Middle frontal gyrus (tissue), 1 donor: Measurements from ENCODE around the gene ST7.
A peak's percentile ranks its signal among the peaks of the same experiment; 100 is the strongest.

Experiments used
- DNase-seq: peaks from one replicate; pipeline ENCODE4 v3.0.0-alpha.2; 2015; ENCODE audit warnings: low spot score; ENCODE audit errors: extremely low spot score

Gene ST7

DNA sequence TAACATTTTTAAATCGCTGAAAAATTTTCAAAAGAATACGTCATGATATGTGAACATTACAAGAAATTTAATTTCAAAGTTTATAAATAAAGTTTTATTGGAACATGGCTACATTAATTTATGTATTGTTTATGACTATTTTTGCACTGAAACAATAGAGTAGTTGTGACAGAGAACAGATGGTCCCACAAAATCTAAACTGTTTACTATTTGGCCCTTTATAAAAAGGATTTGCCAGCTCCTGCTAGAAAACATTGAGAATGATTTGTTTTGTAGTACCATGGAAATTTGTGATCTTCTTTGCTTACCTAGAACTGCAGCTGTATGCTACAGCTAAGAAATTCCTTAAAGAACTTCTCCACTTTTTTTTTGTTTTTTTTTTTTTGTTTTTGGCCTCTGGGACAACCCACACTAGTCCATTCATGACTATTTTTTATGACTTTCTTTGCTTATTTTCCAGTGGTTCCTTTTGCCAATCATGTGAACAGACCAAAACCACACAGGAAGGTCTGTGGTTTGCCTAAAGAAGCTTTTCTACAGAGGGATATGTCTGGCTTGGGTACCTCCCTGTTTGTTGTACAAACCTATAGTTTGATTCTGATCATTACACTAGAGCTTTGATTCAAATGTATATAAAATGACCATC is 55.7 kb downstream of the ST7 start:
- DNase-seq, result no peak

DNA sequence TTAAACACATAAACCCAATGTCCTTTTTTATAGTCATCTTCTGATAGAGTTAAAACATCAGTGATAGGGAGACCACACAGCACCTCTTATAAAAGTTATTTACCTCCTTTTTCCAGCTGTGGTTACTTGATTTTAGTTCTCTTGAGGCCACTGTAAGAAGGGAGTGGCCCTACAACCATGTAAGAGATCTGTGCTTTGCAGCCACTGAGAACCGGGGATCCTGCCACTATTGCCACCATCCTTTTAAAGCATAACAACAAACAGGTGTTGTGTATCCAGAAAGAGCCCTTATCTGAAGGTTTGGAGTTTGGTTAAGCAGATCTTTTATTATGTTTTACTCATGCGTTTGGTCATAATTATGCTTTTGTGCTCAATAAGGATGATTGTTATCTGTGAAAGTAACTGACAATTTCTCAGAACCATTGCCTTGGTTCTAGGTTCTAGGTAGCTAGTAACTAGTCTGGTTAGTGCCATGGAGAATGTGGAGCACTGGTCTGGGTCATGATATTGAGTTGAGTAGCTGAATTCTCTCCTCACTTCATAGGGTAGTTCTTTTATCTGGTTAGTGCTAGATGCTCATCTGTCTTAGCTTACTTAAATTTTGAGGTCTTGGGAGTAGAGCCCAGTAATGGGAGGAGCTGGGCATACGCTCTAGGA is 56.5 kb downstream of the ST7 start:
- DNase-seq, result no peak

DNA sequence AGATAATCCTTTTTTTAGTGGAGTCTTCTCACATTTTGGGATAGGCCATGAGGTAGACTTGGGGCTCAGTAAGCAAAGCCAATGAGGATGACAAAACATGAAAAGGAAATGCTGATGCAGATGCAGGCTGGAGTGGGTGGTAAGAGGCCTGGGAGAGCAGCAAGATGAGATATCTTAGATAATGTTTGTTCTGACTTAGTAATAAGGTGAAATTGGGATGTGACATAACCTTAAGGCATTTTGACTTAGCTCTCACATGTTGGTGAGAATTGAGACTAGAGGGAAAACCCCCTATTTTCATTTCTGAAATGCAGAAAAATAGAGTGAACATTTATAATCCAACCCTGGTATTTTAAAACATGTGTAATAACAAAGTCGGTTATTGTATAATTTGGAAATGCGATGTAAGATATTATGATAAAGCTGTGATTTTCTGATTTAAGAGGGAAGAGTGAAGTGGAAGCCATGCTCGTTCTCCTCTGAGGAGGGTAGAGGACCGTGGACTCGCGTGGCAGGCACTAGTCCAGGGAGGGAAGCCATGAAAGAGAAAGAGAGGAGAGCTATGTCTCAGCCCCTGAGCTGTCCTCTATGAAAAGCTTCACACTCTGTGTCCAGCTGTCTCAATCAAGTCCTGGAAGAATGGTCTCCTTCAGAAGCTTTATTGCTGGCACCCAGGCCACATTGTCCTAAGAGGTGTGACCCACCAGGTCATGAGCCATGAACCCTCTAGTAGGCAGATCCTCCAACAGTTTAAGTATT is 57.3 kb downstream of the ST7 start:
- DNase-seq, result no peak

DNA sequence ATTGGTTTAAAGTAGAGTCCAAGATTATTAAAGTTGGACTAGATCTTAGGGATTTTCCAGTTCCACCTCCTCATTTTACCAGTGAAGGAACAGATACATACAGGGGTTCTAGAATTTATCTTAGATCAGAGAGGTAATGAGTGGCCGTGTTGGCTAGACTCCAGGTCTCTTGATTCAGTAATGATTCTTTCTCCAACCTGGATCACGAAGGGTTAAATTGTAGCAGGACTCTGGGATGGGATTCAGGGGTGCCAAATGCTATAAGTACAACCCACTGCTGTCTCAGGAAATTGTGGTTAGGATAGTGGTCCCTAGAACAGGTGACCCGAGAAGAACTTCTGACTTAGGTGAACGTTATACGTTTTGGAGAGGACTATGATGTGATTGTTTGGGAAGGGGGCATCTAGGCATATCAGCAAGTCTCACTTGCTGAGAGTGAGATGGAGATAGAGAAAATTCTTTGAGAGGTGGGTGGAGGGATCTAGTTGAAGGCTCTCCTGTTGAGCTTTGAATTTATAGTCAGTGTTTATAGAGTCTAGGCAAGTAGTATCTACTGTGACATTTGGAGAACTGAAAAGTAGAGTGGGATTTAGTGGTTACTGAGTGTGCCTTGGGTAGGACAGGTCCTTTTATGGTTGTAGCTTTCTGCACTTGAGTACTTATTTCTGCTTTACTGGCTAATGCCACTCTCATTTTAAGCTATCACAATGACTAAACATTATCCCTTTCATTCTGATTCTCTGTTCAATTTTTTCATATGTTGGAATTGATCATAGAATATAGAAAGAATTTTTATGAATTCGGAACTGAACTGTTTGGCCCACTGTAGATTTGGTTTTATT is 58.3 kb downstream of the ST7 start:
- DNase-seq, result no peak

DNA sequence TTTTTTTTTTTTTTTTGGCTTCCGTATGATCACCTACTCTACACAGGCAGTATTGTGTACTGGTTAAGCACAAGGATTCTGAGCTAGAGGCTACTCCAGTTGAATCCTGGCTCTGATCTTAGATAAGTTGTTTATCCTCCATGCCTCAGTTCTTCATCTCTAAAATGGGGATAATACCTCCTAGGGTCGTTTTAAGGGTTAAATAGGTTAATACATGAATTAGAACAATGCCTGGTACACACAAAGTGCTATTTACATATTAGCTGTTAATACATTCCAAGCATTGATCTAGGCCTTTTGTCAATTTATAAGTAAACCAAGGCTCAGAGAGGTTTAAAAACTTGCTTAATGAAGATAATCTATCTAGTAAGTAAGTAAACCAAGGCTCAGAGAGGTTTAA is 59.0 kb downstream of the ST7 start:
- no peak for DNase-seq

DNA sequence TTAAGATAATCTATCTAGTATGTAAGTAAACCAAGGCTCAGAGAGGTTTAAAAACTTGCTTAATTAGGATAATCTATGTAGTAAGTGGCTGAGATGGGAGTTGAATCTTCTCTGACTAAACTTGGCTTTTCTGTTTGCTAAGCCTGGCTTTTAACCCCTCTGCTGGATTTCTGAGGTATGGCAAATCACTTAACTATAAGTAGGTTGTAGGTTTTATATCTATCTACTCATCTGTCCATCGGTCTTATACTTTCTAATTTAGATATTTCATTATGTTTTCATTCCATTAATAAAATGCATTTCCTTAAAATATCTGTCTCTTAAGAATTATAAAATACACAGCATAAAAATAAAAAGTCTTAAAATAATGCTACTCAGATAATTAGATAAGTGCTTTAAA is 59.4 kb downstream of the ST7 start:
- DNase-seq, result no peak

DNA sequence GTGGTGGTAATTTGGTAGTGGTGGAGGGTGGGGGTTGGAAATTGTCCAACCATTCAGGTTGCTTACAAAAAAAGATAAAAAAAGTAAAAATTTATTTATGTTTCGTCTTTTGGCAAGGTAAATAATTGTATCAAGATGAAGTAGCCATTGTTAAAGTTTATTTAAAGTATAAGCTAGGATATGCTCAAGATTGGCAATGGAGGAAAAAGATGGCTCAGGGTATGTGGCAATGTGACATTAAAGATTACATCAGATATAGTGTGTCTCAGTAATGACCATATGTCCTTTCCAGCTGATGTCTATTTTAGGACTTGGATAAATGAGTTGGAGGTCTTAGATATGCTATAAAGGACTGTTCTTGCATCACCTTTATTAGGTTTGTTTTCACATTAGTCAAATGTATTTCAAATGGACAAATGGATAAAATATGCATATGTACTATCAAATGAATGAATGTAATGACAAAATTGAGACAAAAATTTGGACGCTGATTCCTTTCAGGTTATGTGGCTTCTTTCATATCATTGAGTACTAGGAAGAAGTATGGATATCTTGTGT is 60.9 kb downstream of the ST7 start:
- no peak for DNase-seq

DNA sequence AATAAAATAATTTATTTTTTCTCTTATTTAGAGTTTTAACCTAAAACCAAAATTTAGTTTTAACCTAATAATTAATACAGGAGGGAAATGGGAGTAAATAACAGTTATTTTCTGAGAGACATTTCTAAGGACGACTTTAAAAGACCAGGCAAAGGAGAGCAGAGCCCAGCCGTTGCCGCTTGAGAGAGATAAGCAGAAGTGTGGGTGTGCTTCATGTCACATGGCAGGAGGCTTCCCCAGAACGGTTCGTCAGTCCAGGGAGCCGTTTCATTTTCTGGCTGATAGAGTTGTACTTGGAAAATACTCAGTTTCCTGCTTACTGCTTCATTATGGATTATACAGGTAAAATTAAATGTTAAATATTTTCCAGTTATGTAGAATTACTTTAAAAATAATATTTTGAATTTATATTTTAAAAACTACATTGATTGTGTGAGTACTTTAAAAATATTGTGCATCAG is 61.4 kb downstream of the ST7 start:
- DNase-seq, result no peak

DNA sequence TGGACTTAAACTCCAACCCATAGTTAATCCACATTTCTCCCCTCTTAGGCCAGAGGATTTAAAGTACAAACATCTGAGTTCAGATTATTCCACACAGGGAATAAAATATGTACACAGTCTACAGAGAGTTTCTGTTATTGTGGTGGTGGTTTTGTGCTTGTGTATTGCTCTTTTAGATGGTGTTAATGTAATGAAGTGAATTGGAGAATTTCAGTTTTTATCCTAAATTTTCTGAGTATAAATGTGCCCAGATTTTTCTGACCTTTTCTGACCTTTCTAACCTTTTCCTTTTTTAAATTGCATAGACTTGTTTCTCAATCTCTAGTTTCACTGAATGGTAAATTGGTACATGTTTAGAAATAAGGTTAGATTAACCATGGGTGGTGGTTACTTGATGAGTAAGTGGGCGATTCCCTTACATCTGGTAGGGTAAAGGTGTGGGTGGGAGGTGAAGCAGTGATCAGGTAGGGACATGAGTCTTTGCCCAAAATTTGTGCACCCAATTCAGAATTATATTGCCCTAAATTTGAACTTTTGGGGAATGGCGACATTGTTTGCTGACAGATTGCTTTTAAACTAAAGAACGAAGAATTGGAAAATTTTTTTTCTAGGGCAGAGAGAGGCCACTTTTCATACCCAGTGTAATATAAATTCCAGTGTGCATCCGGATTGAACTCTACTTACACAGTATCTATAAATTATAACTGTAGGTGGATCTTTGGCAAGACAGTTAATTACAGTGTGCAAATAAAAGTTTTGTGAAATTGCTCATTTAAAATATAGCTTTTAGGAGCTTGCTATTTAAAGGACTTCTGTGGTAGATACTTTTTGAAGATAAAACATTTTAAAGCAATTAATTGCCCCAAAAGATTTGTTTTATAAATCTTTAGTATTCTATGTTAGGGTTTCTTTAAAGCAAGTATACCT is 62.2 kb downstream of the ST7 start:
- no peak for DNase-seq

DNA sequence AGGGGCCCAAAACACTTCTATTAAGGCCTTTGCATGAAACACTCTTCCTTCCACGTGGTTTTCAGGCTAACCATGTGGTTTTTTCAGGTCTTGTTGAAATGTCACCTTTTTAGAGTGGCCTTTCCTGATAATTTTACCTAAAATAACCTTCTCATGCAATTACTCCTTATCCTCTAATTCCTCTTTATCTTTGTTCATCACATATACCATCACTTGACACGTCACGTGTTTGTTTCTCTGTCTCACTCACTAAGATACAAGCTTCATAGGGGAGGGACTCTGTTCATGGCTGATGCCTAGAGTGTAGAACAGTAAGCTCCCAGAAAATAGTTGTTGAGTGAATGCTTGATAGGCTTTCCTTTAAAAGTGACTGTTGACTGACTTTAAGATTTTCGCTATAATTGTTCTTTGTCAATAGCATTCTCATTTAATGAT is 63.7 kb downstream of the ST7 start:
- DNase-seq, result no peak

DNA sequence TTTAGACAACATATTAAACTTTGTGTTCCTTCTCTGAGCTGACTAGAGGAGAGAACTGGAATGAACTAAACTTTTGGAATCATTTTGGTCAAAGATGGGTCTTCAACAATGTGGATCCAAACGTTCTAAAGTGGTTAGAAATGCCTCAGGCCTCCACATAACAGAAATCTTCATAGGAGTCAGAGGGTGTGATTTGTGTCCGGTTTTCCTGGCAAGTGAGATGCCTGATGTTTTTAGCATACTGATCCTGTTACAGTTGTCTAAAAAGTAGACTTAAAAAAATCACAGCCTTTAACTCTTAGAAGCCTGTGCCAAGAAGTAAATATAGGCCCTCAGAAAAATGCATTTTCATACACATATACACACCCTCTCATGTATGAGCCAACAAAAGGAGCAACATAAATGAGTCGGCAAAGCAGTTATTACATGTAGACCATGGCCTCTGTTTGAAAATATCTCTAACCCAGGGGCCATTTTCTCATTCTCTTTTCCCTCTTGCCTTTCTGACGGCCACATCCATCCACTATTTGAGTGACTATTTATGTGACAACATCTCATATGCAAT is 64.5 kb downstream of the ST7 start:
- DNase-seq, result no peak

DNA sequence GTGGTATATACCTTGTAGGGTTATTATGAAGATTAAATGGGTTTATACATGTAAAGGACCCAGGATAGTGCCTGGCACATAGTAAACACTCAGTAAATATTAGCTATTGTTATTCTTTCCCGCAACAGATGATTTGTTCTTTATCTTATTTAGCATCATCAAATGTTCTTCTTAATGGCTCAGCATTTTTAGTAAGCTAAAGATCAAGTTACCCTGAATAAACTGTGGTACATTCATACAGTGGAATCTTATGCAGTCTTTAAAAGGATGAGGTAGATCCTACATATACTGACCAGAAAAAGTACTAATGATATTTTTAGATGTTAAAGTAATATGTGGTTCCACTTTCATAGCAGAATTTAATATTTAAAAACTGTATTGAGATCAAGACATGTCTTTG is 65.4 kb downstream of the ST7 start:
- no peak for DNase-seq

DNA sequence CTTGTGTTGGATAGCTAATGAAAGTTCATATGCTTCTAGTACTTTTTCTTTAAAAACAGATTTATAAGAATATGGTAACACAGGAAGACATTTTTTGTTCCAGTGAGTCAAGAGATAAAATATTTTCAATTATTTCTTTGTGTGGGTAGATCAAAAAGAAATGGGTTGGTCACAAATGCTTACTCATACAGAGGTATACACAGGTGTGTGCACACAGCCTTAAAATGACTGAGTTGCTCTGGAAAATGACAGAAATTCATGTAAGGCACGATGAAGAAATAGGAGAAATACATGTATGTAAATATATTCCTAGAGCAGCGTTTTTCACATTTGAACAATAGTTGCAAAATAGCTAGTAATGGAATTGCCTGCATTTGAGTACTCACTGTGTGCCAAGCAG is 66.0 kb downstream of the ST7 start:
- DNase-seq, result no peak

DNA sequence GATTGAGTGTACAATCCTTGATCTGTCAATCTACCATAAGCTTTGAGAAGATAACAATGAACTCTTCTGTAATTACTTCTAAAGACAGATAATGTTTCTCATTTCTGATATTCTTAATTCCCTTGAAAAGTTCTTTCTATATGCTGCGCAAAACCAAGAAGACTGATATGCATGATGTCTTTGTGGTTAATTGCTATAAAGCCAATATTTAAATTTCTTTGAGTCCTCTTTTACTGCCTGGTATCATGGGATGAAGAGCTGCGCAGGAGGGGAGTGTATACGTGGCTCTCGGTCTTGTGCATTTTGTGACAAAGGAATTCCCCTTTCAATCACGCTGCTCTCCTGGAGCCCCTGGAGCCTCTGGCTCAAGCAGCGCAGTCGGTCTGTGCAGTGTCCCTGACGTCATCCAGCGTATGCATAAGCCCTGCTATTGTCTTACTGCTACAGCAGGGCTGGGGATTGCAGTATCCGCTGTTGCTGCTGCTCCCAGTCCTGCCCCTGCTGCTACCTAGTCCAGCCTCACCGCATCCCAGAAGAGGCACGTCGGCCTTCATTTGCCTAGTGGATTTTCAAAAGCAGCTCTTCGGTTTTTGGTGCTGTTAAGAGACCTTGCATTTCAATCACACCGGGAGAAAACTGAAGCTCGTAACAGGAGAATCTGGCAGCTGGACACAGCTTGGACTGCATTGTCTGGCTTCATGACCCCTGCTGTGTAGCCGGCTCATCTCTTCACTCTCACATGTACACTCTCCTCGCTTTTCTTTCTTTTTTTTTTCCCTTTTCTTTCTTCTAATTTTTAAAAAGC is 66.7 kb downstream of the ST7 start:
- peak; percentile 83 for DNase-seq

DNA sequence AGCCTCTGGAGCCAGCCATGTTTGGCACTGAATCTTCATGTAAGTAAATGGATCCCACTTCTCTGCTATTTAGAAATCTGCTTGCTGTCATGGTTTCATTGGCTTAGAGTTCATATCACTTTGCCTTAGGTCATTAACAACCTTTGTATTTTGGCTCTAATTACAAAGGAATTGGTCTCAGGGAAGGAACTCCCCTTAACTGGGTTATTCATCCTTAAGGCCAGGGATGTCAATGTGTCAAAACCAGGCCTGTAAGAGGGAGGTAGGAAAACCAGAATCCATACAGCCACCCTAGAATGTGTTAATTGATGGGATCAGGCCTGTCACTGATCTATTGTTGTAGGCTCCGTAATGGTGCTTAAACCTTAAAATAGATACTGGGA is 67.3 kb downstream of the ST7 start:
- DNase-seq, result no peak

DNA sequence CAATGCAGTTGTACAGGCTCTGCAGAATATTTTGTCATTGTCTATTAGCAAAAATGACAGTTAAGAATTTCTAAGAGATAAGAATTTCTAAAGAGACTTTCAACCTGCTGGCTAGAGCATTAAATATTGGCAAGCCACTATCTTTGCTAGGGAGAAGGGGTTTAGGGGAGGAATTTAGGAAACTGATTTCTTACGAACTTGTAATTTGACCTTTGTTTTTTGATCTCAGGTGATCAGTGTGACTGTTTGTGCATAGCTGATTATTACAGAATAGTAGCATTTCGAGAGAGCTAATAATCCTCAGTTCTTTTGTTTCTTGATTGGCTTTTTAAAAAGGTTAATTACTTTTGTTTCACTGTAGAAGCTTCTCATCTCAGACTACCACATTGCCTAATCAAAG is 68.1 kb downstream of the ST7 start:
- no peak for DNase-seq

DNA sequence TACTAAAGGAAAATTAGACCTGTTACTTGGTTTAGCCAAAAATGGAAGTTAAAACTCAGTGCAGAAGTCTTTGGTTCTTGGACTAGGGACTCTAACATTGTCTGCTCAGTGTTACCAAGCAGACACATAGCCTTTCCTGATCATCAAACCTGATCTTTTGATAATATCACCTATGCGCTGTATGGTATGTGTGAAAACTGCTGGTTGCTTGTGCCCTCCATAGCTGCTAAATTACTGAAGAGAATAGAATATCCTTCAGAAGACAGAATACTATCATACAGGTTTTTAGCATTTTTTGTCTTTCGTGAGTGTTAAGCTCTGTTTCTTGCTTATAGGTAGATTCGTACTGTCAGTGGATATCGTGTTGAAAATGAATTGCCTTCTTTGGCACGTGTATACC is 68.7 kb downstream of the ST7 start:
- no peak for DNase-seq

DNA sequence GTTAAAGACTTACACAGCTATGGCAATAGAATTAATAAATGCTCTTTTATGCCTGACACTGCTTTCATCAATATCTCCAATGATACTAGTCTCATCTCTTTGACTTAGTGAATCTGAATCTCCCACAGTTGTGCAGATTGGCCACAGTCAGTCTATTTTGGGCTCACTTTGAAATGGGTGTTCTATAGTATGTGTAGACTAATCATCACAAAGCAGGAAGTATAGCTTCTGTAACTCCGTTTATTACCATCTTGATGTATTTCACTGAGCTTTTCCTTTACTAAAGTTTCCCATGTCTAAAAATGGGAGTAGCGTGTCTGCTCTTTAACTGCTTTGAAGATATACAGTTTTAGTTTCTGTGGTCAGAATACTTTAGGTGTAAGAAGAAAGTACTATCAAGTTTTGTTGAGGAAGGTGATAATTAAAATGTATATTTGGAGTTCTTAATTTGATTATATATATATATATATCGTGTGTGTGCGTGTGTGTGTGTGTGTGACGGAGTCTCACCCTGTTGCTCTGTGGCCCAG is 70.1 kb downstream of the ST7 start:
- DNase-seq, result no peak

DNA sequence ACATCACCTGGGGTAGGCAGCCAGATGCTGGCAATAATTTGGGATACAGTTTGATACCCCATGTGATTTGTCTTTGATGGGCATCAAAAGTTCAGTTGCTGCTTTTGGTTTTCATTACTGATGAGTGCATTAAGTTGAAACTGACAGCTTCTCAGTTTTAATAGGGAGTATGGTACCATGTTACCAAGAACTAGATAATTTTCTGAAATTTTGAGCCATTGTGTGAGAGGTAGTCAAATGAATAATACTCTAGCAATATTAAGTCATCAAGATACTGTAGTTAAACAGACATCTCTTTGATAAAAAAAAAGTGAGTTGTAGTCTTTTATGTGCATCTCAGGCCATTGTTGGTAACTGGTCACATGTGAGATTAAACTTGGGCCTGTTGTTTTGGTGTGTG is 71.5 kb downstream of the ST7 start:
- DNase-seq, result no peak
